ENCODE data around the gene LIPC.

The LIPC gene

GRCh38 chr15:58562135-58562534, 130.3 kb downstream of the LIPC start:
- no peak for DNase-seq

- DNase-seq, result no peak
Observed at GRCh38 chr15:58564981-58565380, 133.2 kb downstream of the LIPC start.

- no peak for DNase-seq
Observed at GRCh38 chr15:58565619-58566018, 133.8 kb downstream of the LIPC start.

- DNase-seq, result no peak
Observed at GRCh38 chr15:58566029-58566428, 134.2 kb downstream of the LIPC start.

GRCh38 chr15:58568157-58568571, 136.4 kb downstream of the LIPC start:
- DNase-seq, result no peak

- no peak for DNase-seq
Observed at GRCh38 chr15:58569455-58569854, 137.7 kb downstream of the LIPC start.

GRCh38 chr15:58571491-58571890, 139.7 kb downstream of the LIPC start:
- DNase-seq, result no peak

GRCh38 chr15:58572521-58572920, 140.7 kb downstream of the LIPC start:
- no peak for DNase-seq

GRCh38 chr15:58573270-58573669, 141.5 kb downstream of the LIPC start:
- DNase-seq, result no peak

GRCh38 chr15:58574631-58575030, 142.8 kb downstream of the LIPC start:
- no peak for DNase-seq

GRCh38 chr15:58575045-58575786, 143.4 kb downstream of the LIPC start:
- no peak for DNase-seq

GRCh38 chr15:58576657-58577056, 144.9 kb downstream of the LIPC start:
- DNase-seq, result no peak

- DNase-seq, result no peak
Observed at GRCh38 chr15:58582160-58582559, 150.4 kb downstream of the LIPC start.

GRCh38 chr15:58583171-58583908, 151.5 kb downstream of the LIPC start:
- no peak for DNase-seq

GRCh38 chr15:58584789-58585461, 153.1 kb downstream of the LIPC start:
- DNase-seq, result no peak

GRCh38 chr15:58585693-58586443, 154.1 kb downstream of the LIPC start:
- no peak for DNase-seq

GRCh38 chr15:58587486-58587885, 155.7 kb downstream of the LIPC start:
- no peak for DNase-seq

- DNase-seq, result no peak
Observed at GRCh38 chr15:58588096-58588495, 156.3 kb downstream of the LIPC start.

- DNase-seq, result no peak
Observed at GRCh38 chr15:58589047-58589446, 157.3 kb downstream of the LIPC start.

- DNase-seq, result no peak
Observed at GRCh38 chr15:58590236-58590635, 158.4 kb downstream of the LIPC start.

- DNase-seq, result no peak
Observed at GRCh38 chr15:58590926-58591325, 159.1 kb downstream of the LIPC start.

GRCh38 chr15:58593870-58594269, 162.1 kb downstream of the LIPC start:
- DNase-seq, result no peak

GRCh38 chr15:58594898-58595297, 163.1 kb downstream of the LIPC start:
- no peak for DNase-seq

All from NCI-H774 (cell line).